Liver (tissue), 9 donors: ENCODE results near the gene CLCA1. TPM values are rescaled to one million over a fixed set of nuclear protein-coding genes. Genes with fewer than 3 reads are reported as not detected.

Experiments
- DNase-seq: peaks from one replicate; pipeline ENCODE4 v3.0.0-alpha.2; 2017; ENCODE audit warnings: low spot score
- H3K27ac ChIP-seq, 2 donors: one replicate each; pipeline ENCODE4 v1.7.0; 2013; ENCODE audit warnings: inconsistent platforms in 2 of 2, low read length in 2 of 2, control low read depth in 1 of 2, low read depth in 1 of 2, mild to moderate bottlenecking in 1 of 2
- H3K27me3 ChIP-seq, 4 donors: one replicate each; pipeline versions ENCODE4 v1.6.1 to v1.7.0; 2013; ENCODE audit warnings: low read length in 3 of 4, inconsistent platforms in 1 of 4, mild to moderate bottlenecking in 1 of 4, moderate library complexity in 1 of 4; ENCODE audit not compliant: control insufficient read depth in 4 of 4, insufficient read depth in 4 of 4
- H3K36me3 ChIP-seq, 4 donors: one replicate each; pipeline versions ENCODE4 v1.6.1 to v1.7.0; 2013; ENCODE audit warnings: low read length in 3 of 4, mild to moderate bottlenecking in 3 of 4, low read depth in 1 of 4, moderate library complexity in 1 of 4; ENCODE audit not compliant: control insufficient read depth in 4 of 4, insufficient read depth in 3 of 4
- H3K4me1 ChIP-seq, 4 donors: one replicate each; pipeline versions ENCODE4 v1.6.1 to v1.7.0; 2013; ENCODE audit warnings: low read length in 3 of 4, mild to moderate bottlenecking in 3 of 4, moderate library complexity in 1 of 4; ENCODE audit not compliant: control insufficient read depth in 4 of 4, insufficient read depth in 4 of 4
- H3K4me3 ChIP-seq, 3 donors: one replicate each; pipeline versions ENCODE4 v1.6.1 to v1.7.0; 2013; ENCODE audit warnings: low read length in 3 of 3, control low read depth in 1 of 3, low read depth in 1 of 3, mild to moderate bottlenecking in 1 of 3
- H3K9ac ChIP-seq, 2 donors: one replicate each; pipeline ENCODE4 v1.7.0; 2013; ENCODE audit warnings: low read length in 2 of 2, mild to moderate bottlenecking in 2 of 2, moderate library complexity in 2 of 2, control low read depth in 1 of 2, low read depth in 1 of 2
- H3K9me3 ChIP-seq, 4 donors: one replicate each; pipeline versions ENCODE4 v1.6.1 to v1.7.0; 2013; ENCODE audit warnings: low read length in 3 of 4; ENCODE audit not compliant: control insufficient read depth in 4 of 4
- ATF3 ChIP-seq: IDR thresholded peaks from 2 replicates; pipeline ENCODE4 v1.6.1; 2016; ENCODE audit warnings: antibody characterized with exemption
- CTCF ChIP-seq: fragments of 150-350 bp; IDR thresholded peaks from 2 replicates; pipeline ENCODE4 v1.5.1; 2017; ENCODE audit warnings: improper control_type of control experiment, low read depth, low read length; ENCODE audit not compliant: missing input control
- EGR1 ChIP-seq, 2 donors: IDR thresholded peaks; 2 replicates each; pipeline ENCODE4 v1.6.1; 2016 to 2018; ENCODE audit warnings: antibody characterized with exemption in 2 of 2, low read depth in 2 of 2
- FOXA1 ChIP-seq: IDR thresholded peaks from 2 replicates; pipeline ENCODE4 v1.6.1; 2016; ENCODE audit warnings: antibody characterized with exemption
- FOXA2 ChIP-seq: IDR thresholded peaks from 2 replicates; pipeline ENCODE4 v1.6.1; 2016; ENCODE audit warnings: antibody characterized with exemption
- GABPA ChIP-seq, 2 donors: IDR thresholded peaks in 1 of 2; conservative IDR thresholded peaks in 1 of 2; 2 replicates each; pipeline ENCODE4 v1.6.1; 2016; ENCODE audit warnings: antibody characterized with exemption in 2 of 2, mild to moderate bottlenecking in 1 of 2, moderate library complexity in 1 of 2
- HNF4A ChIP-seq, 2 donors: conservative IDR thresholded peaks; 2 replicates each; pipeline ENCODE4 v1.6.1; 2016; ENCODE audit warnings: antibody characterized with exemption in 2 of 2, mild to moderate bottlenecking in 2 of 2
- HNF4G ChIP-seq: IDR thresholded peaks from 2 replicates; pipeline ENCODE4 v1.6.1; 2016; ENCODE audit warnings: antibody characterized with exemption
- JUND ChIP-seq, 2 donors: IDR thresholded peaks; 2 replicates each; pipeline ENCODE4 v1.6.1; 2016; ENCODE audit warnings: antibody characterized with exemption in 2 of 2
- NR2F2 ChIP-seq: IDR thresholded peaks from 2 replicates; pipeline ENCODE4 v1.6.1; 2016; ENCODE audit warnings: antibody characterized with exemption
- RAD21 ChIP-seq, 2 donors: IDR thresholded peaks; 2 replicates each; pipeline ENCODE4 v1.6.1; 2016; ENCODE audit warnings: antibody characterized with exemption in 2 of 2, mild to moderate bottlenecking in 2 of 2
- REST ChIP-seq: IDR thresholded peaks from 2 replicates; pipeline ENCODE4 v1.6.1; 2016; ENCODE audit warnings: antibody characterized with exemption, mild to moderate bottlenecking
- RXRA ChIP-seq, 2 donors: IDR thresholded peaks; 2 replicates each; pipeline ENCODE4 v1.6.1; 2017 to 2018; ENCODE audit warnings: antibody characterized with exemption in 2 of 2, mild to moderate bottlenecking in 1 of 2
- SP1 ChIP-seq: IDR thresholded peaks from 2 replicates; pipeline ENCODE4 v1.6.1; 2018; ENCODE audit warnings: antibody characterized with exemption, mild to moderate bottlenecking
- TAF1 ChIP-seq: conservative IDR thresholded peaks from 2 replicates; pipeline ENCODE4 v1.6.1; 2016; ENCODE audit warnings: antibody characterized with exemption, mild to moderate bottlenecking
- YY1 ChIP-seq: IDR thresholded peaks from 2 replicates; pipeline ENCODE4 v1.6.1; 2016; ENCODE audit warnings: antibody characterized with exemption, mild to moderate bottlenecking
- ZBTB33 ChIP-seq: IDR thresholded peaks from 2 replicates; pipeline ENCODE4 v1.6.1; 2016; ENCODE audit warnings: antibody characterized with exemption
- WGBS: extraction: QIAGEN DNeasy Blood & Tissue Kit; methylation state at CpG from one replicate; pipeline ENCODE4 v1.1.7; 2013; 5-methylcytosine and 5-hydroxymethylcytosine counted together
- polyA plus RNA-seq, 2 donors: library from polyadenylated mRNA; stranded (reverse) in 1 of 2; unstranded in 1 of 2; fragments of 200-250 nt in 1 of 2; fragments of >200 nt in 1 of 2; fragmentation: Nextera tagmentation in 1 of 2; extraction: Ambion mirVana in 1 of 2; gene quantifications; one replicate each; pipeline versions ENCODE4 v1.2.1 to v1.2.3, GENCODE V29; 2013 to 2015
- total RNA-seq, 2 donors: library from RNA; depleted of rRNA; stranded (reverse); fragments of >200 nt; gene quantifications; one replicate each; pipeline ENCODE4 v1.2.3, GENCODE V29; 2014
- donor health status: healthy.
- donor health status: healthy.
- donor health status: healthy.
- donor health status: healthy.
- donor health status: healthy.

The CLCA1 gene
- total and polyA plus RNA-seq, 4 donors = not detected

GRCh38 chr1:86477682-86478081 lies 9.0 kb downstream of the CLCA1 start:
- DNase-seq = no peak
- Histone ChIP-seq H3K9me3 (no peaks in the 10 kb centered on the region), H3K4me1 (no peaks in the 10 kb centered on the region), H3K36me3 (no peaks in the 10 kb centered on the region), H3K27ac (no peak overlapping the region), H3K27me3 (no peaks in the 10 kb centered on the region), H3K4me3 (no peak overlapping the region), H3K9ac (no peak overlapping the region)
- 87% methylated on average over 4 of the region's 4 CpGs for WGBS
- no peak for TF ChIP-seq CTCF
- TF ChIP-seq NR2F2 = no peak
- TF ChIP-seq TAF1 = no peak
- TF ChIP-seq SP1 = no peak
- TF ChIP-seq FOXA1 = no peak
- no peak for TF ChIP-seq FOXA2
- TF ChIP-seq RXRA (IDR thresholded peaks at IDR 0.05) = no peak
- TF ChIP-seq GABPA (IDR thresholded peaks at IDR 0.05 in 1 of 2, conservative IDR thresholded peaks at IDR 0.05 in 1 of 2) = no peak
- TF ChIP-seq RAD21 (IDR thresholded peaks at IDR 0.05) = no peak
- no peak for TF ChIP-seq YY1
- TF ChIP-seq HNF4G = no peak
- no peak for TF ChIP-seq EGR1 (IDR thresholded peaks at IDR 0.05; ENCODE audit: low read depth in 2 of 2)
- TF ChIP-seq ZBTB33 = no peak
- TF ChIP-seq REST = no peak
- no peak for TF ChIP-seq JUND (IDR thresholded peaks at IDR 0.05)
- TF ChIP-seq ATF3 = no peak
- TF ChIP-seq HNF4A (conservative IDR thresholded peaks at IDR 0.05) = no peak
